HG03571 (cell line): ENCODE results near the gene GFPT2.

Experiments used
- ATAC-seq: cut with Tn5 transposase; IDR thresholded peaks from one replicate; pipeline ENCODE4 v1.9.1; 2021; ENCODE audit not compliant: unreplicated experiment

The GFPT2 gene

GRCh38 chr5:180352116-180353047, 754 bp downstream of the GFPT2 start:
- ATAC-seq: no peak

DNA sequence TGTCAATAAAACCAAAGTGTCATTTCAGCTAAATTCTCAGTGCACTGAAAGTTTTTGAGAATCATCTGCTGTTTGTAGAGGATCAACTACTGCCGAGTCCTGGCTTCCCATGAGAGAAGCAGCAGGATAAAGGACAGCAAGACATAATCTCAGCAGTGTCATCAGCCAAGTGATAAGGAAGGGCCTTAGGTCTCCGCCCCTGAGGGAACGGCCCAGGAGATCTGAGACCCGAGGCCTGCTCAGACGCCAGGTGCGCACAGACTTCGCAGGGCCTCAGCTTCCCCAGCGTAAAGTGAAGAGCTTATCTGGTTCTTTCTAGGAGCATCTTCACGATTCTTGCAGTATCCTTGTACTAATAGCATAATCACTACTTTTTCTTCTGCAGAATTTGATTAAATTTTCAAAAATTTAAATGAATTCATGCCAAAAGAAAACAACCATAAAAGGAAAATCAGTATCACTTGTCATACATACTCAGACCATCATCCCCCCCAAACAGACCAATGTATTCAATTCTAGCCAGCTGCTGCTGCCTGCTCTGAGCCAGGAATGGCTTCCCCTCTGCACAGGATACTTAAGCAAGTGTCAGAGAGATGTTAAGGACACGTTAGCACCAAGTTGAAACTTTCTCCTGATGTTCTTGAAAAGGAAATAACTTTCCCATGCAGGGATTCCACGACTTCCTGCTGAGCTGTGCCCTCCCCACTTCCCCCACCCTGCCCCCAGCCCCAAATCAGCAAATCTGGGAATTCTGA, 2.2 kb downstream of the GFPT2 start:
- ATAC-seq: no peak

DNA sequence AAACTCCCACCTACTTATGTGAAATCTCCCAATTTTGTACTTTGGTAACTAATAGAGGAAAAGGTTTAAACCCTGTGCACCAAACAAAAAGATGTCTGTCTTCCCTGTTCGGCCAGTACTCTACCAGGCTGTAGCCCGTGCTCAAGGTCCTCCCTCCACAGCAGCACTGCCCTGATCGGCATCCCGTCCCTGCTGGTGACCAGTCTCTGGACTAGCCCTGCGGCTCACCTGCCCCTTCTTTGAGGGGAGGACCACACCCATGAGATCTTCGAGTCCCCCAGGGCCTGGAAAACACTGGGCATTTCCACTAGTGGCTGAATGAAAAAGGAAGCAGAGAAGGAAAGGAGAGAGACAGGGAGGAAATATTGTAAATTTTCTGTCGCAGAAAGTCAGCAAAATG, 2.8 kb downstream of the GFPT2 start:
- ATAC-seq: no peak

DNA sequence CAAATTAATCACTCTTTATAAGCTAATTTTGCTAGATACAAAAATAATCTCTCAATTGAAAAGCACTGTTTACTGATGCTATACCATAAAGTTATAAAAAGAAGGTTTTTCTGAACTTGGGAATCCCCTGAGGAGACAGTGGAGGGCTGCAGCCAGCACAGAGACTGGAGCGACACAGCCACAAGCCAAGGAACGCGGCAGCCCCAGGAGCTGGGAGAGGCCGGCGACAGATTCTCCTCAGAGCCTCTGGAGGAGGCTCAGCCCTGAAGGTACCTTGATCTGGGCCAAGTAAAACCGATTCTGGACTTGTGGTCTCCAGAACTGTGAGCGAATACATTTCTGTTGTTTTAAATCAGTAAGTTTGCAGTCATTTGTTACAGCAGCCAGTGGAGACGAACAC, 3.7 kb downstream of the GFPT2 start:
- ATAC-seq: no peak

DNA sequence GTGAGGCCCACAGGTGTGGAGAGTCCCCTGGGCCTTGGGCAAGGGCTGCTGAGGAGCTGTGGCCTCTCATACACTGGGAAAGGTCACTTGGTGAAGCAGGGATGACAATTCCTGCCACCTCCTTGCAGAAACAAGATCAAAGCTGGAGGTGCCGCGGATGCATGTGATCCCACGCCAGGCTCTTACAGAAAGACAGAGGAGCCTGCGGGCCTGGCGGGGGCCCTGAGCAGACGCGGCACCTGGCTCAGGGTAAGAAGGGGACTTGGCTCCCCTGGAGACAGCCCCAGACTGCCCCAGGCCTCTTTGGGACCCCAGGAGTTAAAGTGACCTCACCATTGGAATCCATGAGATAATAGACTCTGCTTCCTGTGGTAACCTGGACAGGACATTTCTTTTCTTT, 4.8 kb downstream of the GFPT2 start:
- ATAC-seq: no peak

- ATAC-seq: no peak
These were observed 5.4 kb downstream of the GFPT2 start for GRCh38 chr5:180347702-180348101.

DNA sequence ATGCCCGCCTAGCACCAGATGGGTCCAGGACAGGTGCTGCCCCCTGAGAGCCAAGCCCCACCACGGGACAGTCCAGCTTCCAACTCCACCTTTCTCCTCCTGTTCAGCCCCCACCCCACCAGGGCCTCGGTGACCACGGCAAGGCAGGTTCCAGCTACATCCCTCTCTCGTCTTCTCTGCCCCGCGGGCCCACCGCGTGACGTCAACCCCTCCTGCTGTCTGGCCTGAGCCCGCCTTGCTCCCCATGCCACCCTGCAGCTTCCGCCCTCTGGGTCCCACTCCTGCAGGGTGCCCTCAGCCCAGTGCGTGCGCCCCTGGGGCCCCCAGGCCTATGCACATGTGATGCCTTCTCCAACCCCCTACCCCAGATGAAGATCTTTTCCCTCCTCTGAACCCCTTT, 6.8 kb downstream of the GFPT2 start:
- no peak for ATAC-seq

GRCh38 chr5:180345781-180346180, 7.4 kb downstream of the GFPT2 start:
- ATAC-seq: no peak

DNA sequence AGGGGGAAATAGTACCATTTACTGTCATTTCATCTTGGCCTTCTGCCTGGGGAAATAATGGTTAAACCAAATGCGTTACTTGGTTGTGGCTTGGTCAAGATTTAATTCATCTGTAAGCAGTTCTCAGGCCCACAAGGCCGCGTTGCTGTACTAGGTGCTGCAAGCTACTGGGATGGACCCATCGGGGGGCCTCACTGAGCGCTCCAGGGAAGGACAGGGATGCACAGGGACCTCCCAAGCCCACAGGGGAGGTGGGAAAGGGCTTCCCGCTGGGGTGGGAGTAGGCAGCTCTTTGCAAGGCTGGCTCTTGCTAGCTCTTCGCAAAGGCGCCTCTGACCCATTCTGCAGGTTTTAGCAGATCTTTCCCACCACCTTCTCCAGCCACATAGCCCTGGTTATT, 8.0 kb downstream of the GFPT2 start:
- ATAC-seq: no peak

DNA sequence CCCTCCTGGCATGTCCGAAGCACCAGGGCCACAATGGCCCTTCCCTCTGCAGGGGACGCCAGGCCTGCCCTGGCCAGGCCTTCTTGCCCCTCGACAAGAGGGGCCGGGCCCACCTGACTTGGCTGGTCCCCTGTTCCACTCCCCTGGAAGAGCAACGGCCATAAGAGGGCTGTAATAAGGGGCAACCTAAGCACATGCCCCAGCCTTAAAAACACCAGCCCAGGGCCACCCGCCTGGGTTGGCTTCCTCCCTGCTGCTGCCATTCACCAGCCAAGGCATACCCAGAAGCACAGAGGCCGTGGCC, 8.5 kb downstream of the GFPT2 start:
- ATAC-seq: no peak

DNA sequence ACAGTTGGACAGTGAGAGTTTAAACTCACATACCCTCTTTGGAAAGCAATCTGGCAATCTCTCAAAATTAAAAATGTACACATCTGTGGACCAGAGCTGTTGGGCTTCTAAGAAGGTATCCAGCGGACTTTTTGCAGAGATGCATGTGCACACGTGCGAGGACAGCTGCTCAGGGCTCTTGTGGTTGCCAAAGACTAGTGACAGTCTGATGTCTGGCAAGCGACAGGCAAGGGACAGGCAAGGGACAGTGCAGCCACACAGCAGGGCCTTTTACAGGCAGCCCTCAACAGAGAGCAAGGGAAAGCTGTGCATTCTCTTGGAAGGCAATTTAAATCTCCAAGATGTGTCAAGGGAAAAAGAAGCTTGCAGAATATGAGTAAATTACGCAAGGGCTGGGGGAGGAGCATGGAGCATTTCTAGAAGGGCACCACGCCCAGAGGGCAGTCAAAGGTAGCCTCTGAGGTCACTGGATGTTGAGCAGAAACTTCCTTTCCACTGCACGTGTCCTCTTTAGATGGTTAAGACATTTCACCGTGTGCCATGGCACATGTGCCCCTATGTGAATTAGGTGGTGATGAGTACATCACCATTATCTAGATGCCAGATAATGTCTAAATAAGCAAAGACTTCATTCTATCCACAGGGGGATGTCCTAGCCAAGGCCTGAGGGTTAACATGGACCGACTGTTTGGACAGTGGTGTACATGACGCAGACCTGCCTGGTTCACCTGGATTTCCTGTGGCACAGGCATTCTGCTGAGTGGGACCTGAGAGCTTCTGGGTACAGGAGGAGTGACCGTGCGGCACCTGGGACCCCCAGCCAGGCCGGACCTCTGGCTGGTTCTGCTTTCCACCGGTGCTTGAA, 9.1 kb downstream of the GFPT2 start:
- ATAC-seq: no peak

DNA sequence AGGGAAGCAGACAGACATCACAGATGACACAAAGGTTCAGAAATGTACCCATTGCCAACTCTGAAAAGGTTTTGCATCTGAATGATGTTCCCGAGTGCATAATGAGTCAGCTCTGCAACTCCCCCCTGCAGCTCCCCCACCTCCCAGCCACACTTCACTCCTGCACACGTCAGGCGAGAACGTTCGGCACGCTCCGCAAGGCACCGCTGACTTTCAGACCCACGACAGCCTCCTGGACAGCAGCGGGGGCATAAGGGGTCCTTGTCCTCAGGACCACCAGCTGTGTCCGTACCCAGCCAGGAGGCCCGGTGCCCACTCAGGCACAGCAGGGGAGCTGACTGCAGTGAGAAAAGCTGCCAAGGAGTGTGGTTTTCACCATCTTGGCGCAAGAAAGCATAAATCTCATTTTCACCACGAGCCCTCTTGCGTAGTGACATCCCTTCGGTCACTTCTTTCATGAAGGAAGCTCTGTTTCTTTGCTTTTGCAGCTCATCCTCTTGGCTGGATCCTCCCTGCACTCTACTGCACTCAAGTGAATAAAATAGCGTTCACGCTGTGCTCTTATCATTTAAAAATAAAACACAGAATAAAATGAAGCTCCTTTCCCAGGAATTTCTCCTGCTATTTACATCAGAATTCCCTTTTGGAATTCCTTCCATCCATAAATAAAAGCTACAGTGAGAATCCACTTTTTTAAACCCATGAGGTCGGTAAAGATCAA, 9.9 kb downstream of the GFPT2 start:
- no peak for ATAC-seq

GRCh38 chr5:180341595-180341994, 11.5 kb downstream of the GFPT2 start:
- no peak for ATAC-seq

DNA sequence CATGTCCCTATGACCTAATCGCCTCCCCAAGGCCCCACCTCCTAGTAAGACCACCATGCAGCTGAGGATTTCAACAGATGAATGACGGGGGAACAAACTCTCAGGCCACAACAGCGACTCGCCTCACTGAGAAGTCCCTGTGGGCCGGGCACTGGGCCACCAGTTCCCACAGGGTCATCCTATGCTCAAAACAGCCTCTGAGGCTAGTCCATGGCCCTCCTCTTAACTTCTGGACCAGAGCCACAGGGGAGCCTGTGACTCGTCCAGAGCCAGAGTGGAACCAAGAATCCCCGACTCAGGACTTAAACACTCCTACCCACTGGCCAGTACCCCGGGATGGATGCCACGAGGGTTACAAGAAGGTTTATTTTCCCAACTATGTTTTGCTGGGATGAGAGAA, 12.3 kb downstream of the GFPT2 start:
- no peak for ATAC-seq

- ATAC-seq: no peak
These were observed 13.5 kb downstream of the GFPT2 start for GRCh38 chr5:180339583-180340183.

- ATAC-seq: no peak
These were observed 15.0 kb downstream of the GFPT2 start for GRCh38 chr5:180338001-180338707.

DNA sequence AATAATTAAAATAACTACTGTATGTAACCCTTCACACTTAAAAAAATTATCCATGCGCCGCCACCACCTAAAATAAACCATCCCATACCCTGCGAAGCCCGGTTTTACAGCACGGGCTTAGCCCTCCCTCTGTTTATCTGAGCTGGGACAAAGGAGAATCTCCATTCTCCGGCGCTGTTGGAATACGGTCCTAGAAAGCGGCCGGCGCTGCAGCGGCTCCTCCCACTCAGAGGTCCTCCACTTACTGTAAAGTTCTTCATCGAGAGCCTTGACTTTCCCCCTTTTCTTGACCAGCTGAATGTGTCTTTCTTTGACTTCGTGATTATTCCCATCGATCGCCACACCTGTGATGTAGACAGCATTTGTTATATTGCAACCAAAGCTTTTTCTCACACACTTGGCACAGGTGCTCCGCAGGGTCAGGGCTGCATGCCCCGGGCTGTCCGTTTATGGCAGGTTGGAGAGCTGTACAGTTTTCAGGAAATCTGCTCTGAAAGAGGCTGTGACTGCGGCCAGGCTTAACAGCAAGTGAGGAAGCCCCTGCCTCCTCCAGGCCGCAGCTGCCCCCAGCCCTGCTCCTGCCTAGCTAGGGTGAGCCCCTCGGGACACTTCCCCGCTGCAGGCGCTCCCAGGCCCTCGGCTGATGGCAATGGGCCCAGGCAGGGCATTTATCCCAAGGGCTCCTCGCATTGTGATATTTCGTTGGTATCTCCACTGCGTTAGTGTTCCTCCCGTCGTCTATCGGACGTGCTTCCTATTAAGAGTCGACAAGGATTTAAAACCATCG, 16.7 kb downstream of the GFPT2 start:
- no peak for ATAC-seq

DNA sequence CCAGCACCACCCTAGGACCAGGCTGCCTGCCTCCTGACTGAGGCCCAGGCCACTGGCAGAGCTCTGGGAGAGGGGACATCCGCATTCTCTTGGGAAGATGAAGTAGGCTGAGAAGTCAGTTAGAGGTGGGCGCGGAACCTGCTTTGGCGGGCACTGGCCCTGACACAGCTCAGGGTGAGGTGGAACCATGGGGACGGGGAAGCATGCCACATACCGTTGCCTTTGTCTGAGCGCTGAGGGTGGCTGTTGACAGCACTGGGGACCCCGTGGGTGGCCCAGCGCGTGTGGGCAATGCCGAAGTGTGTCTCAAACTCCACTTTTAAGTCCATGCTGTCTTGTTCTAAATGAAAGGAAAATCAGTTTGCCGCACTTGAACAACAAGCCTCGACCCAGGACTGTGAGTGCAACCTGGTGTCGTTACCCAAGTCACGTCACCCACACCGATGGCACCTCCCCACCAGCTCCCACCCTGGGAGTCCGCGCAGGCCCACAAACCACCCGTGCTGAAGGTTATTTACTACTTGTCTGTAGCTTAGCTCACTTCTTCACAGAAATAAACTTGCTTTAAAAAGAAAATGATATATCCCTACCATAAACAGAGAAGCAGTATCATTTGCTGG, 17.4 kb downstream of the GFPT2 start:
- ATAC-seq: no peak
